Measurements from ENCODE around the gene RGS7BP. TPM values are rescaled to one million over a fixed set of nuclear protein-coding genes. Genes with fewer than 3 reads are reported as not detected.

RGS7BP gene
- total and polyA plus RNA-seq, 7 donors: 0.06 to 1.5 (median 0.17) TPM

DNA sequence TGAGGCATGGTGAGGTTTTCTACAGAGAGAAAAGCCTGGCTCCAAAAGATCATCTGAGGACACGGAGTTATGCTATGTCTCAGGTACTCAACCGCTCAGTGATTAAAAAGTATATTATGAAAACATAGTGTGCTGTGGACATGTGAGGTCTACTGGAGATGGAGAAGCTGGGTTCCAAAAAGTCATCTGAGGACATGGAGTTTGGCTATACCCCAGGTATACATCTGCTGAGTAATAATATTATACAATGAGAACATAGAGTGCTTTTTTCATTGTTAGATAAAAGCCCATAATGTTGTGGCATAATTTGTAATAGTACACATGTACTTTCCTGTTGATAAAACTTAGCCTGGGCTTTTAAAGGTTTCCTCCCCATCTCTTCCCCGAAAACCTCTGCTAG lies 113.8 kb downstream of the RGS7BP start:
- TF ChIP-seq, protein P1, sequence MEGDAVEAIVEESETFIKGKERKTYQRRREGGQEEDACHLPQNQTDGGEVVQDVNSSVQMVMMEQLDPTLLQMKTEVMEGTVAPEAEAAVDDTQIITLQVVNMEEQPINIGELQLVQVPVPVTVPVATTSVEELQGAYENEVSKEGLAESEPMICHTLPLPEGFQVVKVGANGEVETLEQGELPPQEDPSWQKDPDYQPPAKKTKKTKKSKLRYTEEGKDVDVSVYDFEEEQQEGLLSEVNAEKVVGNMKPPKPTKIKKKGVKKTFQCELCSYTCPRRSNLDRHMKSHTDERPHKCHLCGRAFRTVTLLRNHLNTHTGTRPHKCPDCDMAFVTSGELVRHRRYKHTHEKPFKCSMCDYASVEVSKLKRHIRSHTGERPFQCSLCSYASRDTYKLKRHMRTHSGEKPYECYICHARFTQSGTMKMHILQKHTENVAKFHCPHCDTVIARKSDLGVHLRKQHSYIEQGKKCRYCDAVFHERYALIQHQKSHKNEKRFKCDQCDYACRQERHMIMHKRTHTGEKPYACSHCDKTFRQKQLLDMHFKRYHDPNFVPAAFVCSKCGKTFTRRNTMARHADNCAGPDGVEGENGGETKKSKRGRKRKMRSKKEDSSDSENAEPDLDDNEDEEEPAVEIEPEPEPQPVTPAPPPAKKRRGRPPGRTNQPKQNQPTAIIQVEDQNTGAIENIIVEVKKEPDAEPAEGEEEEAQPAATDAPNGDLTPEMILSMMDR (IDR thresholded peaks at IDR 0.05): no peak
- DNase-seq: no peak
- Histone ChIP-seq H3K4me3 (no peak overlapping the region), H3K4me1 (no peaks in the 10 kb centered on the region), H3K36me3 (ENCODE audit: insufficient read depth in 1 of 2, low read depth in 1 of 2) (no peaks in the 10 kb centered on the region), H3K27ac (no peak overlapping the region), H3K27me3 (ENCODE audit: insufficient read depth in 3 of 3, low read length in 2 of 3) (peaks cover 0 to 2% (median 0%) of the 10 kb centered on the region in 3 donors), H3K9me3 (no peaks in the 10 kb centered on the region)
- WGBS, 3 donors: 56 to 77% (median 69%) methylated on average over 3 of the region's 3 CpGs
- no peak for ATAC-seq
- intact Hi-C loops (cut with DNase I): loop anchor here in 1 of 2 donors (10.0 kb wide), 1 partner anchor 545 kb away; no protein-coding TSS in a partner anchor

DNA sequence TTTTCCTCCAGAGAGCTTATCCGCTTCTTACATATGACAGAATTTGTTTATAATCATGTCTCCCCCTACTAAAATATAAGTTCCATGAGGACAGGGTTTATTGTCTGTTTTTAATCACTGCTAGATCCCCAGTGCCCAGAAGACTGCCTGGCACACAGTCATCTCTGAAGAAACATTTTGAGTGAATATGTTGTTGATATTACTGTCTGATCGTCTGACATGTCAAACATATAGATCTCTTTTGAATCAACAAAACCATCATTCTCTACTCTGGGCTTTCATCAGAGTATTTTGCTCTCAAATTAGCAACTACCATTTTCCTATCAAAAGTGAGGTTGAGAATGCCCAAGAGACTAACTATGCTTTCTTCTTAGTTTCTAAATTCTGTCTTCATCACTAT lies 117.2 kb downstream of the RGS7BP start:
- no peaks in the 10 kb centered on the region for H3K9me3 ChIP-seq

DNA sequence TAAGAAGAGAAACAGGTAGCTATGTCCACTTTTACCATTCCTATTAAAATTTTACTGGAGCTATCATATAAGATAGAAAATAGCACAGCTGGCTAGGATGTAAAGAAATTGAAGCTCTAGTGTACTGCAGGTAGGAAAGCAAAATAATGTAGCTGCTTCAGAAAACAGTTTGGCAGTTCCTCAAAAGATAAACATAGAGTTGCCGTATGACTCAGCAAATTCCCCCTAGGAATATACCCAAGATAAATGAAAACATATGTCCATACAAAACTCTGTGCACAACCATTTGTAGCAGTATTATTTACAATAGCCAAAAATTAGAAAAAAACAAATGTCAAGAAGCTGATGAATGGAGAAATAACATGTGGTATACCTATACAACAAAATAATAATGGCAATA lies 119.9 kb downstream of the RGS7BP start:
- 62 to 73% (median 64%) methylated on average over 1 of the region's 1 CpG for WGBS, 3 donors
- Histone ChIP-seq H3K27ac (no peak overlapping the region), H3K4me1 (no peaks in the 10 kb centered on the region), H3K36me3 (ENCODE audit: insufficient read depth in 1 of 2, low read depth in 1 of 2) (no peaks in the 10 kb centered on the region), H3K9me3 (no peaks in the 10 kb centered on the region), H3K27me3 (ENCODE audit: insufficient read depth in 3 of 3, low read length in 2 of 3) (peaks cover 0 to 2% (median 0%) of the 10 kb centered on the region in 3 donors), H3K4me3 (no peak overlapping the region)
- DNase-seq (no peak), ATAC-seq (no peak)
- TF ChIP-seq, protein P1 (IDR thresholded peaks at IDR 0.05): no peak
- intact Hi-C loops (cut with DNase I): no loop called here

More for the DNA sequence above, 117.2 kb downstream of the RGS7BP start:
- Histone ChIP-seq H3K4me3 (no peak overlapping the region), H3K27ac (no peak overlapping the region), H3K4me1 (no peaks in the 10 kb centered on the region), H3K27me3 (ENCODE audit: insufficient read depth in 3 of 3, low read length in 2 of 3) (peaks cover 0 to 2% (median 0%) of the 10 kb centered on the region in 3 donors), H3K36me3 (ENCODE audit: insufficient read depth in 1 of 2, low read depth in 1 of 2) (no peaks in the 10 kb centered on the region)
- no peak for DNase-seq
- 85 to 93% (median 90%) methylated on average over 2 of the region's 2 CpGs for WGBS, 3 donors
- intact Hi-C loops (cut with DNase I): no loop called here
- TF ChIP-seq, protein P1 (IDR thresholded peaks at IDR 0.05): no peak
- ATAC-seq: no peak

DNA sequence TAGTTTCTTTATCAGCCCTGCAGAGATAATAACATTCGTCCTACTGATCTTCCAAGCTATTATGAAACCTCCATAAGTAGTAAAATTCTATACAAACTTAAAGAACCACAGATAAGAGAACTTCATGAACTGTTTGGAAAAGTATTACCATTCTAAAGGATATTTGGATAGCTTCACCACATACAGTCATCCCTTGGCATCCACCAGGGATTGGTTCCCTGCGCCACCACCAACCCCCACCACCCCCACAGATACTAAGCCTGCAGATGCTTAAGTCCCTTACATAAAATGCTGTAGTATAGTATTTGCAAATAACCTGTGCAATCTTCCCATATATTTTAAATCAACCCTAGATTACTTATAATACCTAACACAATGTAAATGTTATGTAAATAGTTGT lies 123.1 kb downstream of the RGS7BP start:
- 80 to 89% (median 89%) methylated on average over 2 of the region's 2 CpGs for WGBS, 3 donors
- H3K4me3 ChIP-seq: no peak overlapping the region
- DNase-seq (no peak), ATAC-seq (no peak)
- intact Hi-C loops (cut with DNase I): no loop called here
- no peaks in the 10 kb centered on the region for H3K4me1 ChIP-seq
- no peak overlapping the region for H3K27ac ChIP-seq
- H3K36me3 ChIP-seq (ENCODE audit: insufficient read depth in 1 of 2, low read depth in 1 of 2): no peaks in the 10 kb centered on the region
- H3K27me3 ChIP-seq (ENCODE audit: insufficient read depth in 3 of 3, low read length in 2 of 3): peaks cover 0 to 3% (median 0%) of the 10 kb centered on the region in 3 donors
- no peaks in the 10 kb centered on the region for H3K9me3 ChIP-seq
- TF ChIP-seq, protein P1 (IDR thresholded peaks at IDR 0.05): no peak

DNA sequence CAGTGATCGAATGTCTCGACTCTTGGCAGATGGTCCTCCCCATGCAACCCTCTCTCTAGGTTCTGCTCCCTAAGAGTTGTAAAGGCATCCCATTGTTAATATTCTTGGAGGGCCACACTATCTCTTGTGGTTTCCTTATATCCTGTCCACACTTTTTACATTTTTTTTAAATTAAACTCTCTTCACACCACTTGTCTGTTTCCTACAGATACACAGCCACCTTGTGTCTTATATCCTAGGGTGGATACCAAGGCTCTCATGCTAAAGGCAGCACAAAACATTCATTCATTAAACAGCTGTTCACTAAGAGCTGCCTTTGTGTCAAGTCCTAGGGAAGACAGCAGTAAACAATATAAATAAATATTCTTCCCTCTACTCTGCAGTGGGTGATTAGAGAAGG lies 124.0 kb downstream of the RGS7BP start:
- WGBS, 3 donors: 60 to 71% (median 68%) methylated on average over 2 of the region's 2 CpGs
- no peak for DNase-seq

More for the DNA sequence above, 124.0 kb downstream of the RGS7BP start:
- intact Hi-C loops (cut with DNase I): no loop called here
- Histone ChIP-seq H3K9me3 (no peaks in the 10 kb centered on the region), H3K27ac (no peak overlapping the region), H3K27me3 (ENCODE audit: insufficient read depth in 3 of 3, low read length in 2 of 3) (peaks cover 0 to 3% (median 0%) of the 10 kb centered on the region in 3 donors), H3K36me3 (ENCODE audit: insufficient read depth in 1 of 2, low read depth in 1 of 2) (no peaks in the 10 kb centered on the region), H3K4me1 (no peaks in the 10 kb centered on the region), H3K4me3 (no peak overlapping the region)
- TF ChIP-seq, protein P1 (IDR thresholded peaks at IDR 0.05): no peak
- ATAC-seq: no peak

Data from psoas muscle (tissue), 8 donors.